ENCODE measurements around the gene IL20RB.

The IL20RB gene, protein sequence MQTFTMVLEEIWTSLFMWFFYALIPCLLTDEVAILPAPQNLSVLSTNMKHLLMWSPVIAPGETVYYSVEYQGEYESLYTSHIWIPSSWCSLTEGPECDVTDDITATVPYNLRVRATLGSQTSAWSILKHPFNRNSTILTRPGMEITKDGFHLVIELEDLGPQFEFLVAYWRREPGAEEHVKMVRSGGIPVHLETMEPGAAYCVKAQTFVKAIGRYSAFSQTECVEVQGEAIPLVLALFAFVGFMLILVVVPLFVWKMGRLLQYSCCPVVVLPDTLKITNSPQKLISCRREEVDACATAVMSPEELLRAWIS

DNA sequence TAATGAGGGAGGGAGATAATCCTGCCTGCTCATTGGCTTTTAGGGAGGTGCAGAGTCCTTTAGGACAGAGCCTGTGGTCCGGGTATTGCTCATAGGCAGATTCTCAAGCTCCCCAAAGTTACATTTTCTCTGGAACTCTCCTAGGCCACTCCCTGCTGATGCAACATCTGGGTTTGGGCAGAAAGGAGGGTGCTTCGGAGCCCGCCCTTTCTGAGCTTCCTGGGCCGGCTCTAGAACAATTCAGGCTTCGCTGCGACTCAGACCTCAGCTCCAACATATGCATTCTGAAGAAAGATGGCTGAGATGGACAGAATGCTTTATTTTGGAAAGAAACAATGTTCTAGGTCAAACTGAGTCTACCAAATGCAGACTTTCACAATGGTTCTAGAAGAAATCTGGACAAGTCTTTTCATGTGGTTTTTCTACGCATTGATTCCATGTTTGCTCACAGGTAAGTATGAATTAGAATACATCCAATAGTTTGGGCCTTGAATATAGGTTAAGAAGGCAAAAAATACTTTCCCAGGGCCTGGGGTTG, at the start of gene IL20RB:
Gene IL20RB, plus strand, starts transcription at position 233 of the 538 bp plus-strand sequence. Its CDS starts 131 bp downstream, at position 364.
- TF ChIP-seq, protein P1, sequence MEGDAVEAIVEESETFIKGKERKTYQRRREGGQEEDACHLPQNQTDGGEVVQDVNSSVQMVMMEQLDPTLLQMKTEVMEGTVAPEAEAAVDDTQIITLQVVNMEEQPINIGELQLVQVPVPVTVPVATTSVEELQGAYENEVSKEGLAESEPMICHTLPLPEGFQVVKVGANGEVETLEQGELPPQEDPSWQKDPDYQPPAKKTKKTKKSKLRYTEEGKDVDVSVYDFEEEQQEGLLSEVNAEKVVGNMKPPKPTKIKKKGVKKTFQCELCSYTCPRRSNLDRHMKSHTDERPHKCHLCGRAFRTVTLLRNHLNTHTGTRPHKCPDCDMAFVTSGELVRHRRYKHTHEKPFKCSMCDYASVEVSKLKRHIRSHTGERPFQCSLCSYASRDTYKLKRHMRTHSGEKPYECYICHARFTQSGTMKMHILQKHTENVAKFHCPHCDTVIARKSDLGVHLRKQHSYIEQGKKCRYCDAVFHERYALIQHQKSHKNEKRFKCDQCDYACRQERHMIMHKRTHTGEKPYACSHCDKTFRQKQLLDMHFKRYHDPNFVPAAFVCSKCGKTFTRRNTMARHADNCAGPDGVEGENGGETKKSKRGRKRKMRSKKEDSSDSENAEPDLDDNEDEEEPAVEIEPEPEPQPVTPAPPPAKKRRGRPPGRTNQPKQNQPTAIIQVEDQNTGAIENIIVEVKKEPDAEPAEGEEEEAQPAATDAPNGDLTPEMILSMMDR (IDR thresholded peaks at IDR 0.05; ENCODE audit: extremely low read depth, insufficient read depth, missing control alignments), result no peak
- no peak for DNase-seq (ENCODE audit: low spot score)
- in situ Hi-C loops (cut with MboI; ENCODE audit: low pct_unique_long_range_greater_than_20kb, low sequenced_read_pairs, unreplicated experiment), result no loop called here

DNA sequence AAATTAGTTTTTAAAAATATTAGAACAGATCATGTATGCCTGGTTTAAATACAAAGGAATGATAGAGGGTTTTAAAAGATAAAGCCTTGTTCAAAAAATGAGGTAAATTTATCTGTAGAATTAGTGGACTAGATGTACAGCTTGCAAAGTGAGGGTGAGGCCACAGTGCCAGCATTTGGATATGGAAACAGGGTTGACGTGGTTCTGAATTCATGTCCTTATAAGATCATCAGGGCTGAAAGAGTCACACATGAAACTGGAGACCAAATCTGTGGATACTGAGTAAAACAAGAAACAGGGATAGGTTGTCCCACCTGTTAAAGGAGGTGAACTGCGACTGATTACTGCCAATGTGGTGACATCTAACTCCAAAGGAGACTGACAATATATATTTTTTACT, 49.5 kb upstream of the IL20RB start:
- TF ChIP-seq, protein P1 (IDR thresholded peaks at IDR 0.05; ENCODE audit: extremely low read depth, insufficient read depth, missing control alignments), result no peak
- in situ Hi-C loops (cut with MboI; ENCODE audit: low pct_unique_long_range_greater_than_20kb, low sequenced_read_pairs, unreplicated experiment), result no loop called here
- DNase-seq (ENCODE audit: low spot score), result no peak

DNA sequence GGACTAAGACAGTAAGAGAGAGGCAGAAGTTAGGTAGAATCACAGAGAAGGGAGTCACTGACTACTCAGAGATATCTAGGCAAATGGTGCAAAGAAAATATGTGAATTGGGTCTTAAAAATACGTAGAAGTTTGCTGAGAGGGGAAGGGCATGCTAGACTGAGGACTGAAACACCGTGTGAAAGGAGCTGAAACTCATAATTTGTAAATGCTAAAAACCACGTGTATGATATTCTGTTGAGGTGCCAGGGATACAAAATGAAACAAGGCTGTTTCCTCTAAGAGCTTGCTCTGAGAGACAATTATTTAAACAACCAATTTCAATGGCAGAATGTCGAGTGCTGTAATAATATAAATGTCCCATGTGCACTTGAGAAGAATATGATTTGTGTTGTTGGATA, 48.6 kb upstream of the IL20RB start:
- TF ChIP-seq, protein P1 (IDR thresholded peaks at IDR 0.05; ENCODE audit: extremely low read depth, insufficient read depth, missing control alignments), result no peak
- no peak for DNase-seq (ENCODE audit: low spot score)
- in situ Hi-C loops (cut with MboI; ENCODE audit: low pct_unique_long_range_greater_than_20kb, low sequenced_read_pairs, unreplicated experiment), result no loop called here

DNA sequence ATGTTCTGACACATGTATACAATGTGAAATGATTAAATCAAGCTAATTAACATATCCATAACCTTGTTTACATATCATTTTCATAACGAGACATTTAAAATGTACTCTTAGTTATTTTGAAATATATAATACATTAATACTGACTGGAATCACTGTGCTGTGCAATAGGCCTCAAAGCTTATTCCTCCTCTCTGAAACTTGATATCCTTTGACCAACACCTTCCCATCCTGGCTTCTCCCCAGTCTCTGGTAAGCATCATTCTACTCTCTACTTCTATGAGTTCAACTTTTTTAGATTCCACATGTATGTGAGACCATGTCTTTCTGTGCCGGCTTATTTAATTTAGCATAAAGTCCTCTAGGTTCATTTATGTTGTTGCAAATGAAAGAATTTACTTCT, 47.1 kb upstream of the IL20RB start:
- DNase-seq (ENCODE audit: low spot score), result no peak
- in situ Hi-C loops (cut with MboI; ENCODE audit: low pct_unique_long_range_greater_than_20kb, low sequenced_read_pairs, unreplicated experiment), result no loop called here
- TF ChIP-seq, protein P1 (IDR thresholded peaks at IDR 0.05; ENCODE audit: extremely low read depth, insufficient read depth, missing control alignments), result no peak

DNA sequence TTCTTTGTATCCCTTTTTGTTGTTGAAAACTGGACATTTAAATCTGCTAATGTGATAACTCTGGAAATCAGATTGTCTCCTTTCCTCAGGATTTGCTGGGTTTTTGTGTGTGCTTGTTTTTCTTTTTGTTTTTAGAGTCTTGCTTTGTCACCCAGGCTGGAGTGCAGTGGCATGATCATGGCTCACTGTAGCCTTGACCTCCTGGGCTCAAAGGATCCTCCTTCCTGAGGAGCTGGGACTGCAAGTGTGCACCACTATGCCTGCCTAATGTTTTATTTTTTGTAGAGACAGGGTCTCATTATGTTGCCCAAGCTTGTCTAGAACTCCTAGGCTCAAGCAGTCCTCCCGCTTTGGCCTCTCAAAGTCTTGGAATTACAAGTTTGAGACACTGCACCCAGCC, 44.6 kb upstream of the IL20RB start:
- no peak for DNase-seq (ENCODE audit: low spot score)
- in situ Hi-C loops (cut with MboI; ENCODE audit: low pct_unique_long_range_greater_than_20kb, low sequenced_read_pairs, unreplicated experiment), result no loop called here
- TF ChIP-seq, protein P1 (IDR thresholded peaks at IDR 0.05; ENCODE audit: extremely low read depth, insufficient read depth, missing control alignments), result no peak

DNA sequence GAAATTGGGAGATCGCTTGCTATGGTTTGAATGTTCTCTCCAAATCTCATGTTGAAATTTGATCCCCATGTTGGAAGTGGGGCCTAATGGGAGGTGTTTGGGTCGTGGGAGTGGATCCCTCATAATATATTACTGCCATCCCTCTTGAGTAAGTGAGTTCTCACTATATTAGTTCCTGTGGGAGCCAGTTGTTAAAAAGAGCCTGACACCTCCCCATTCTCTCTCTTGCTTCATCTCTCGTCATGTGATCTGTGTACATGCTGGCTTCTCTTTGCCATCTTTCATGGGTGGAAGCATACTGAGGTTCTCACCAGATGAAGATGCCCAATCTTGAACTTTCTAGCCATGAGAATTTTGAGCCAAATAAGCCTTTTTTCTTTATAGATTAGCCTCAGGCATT, 43.0 kb upstream of the IL20RB start:
- no peak for DNase-seq (ENCODE audit: low spot score)
- in situ Hi-C loops (cut with MboI; ENCODE audit: low pct_unique_long_range_greater_than_20kb, low sequenced_read_pairs, unreplicated experiment), result no loop called here
- TF ChIP-seq, protein P1 (IDR thresholded peaks at IDR 0.05; ENCODE audit: extremely low read depth, insufficient read depth, missing control alignments), result no peak

Measured in GM13977 (cell line).